ENCODE data around the gene GAB1. TPM values are rescaled to one million over a fixed set of nuclear protein-coding genes. Genes with fewer than 3 reads are reported as not detected.

GAB1 gene
- under 1 TPM; 0.32 to 0.48 TPM for total RNA-seq

GRCh38 chr4:143336781-143337599, at the start of gene GAB1:
Gene GAB1, plus strand, starts transcription at chr4:143336876. Its CDS starts 313 bp downstream, at chr4:143337189.
- Mint-ChIP-seq H3K9me3 (no peaks in the 10 kb centered on the region), H3K4me3 (peak within 1 kb of the TSS; percentile 80), H3K27ac (no peak within 1 kb of the TSS), H3K36me3 (ENCODE audit: low read depth) (peaks cover 5% of the 10 kb centered on the region), H3K4me1 (peaks cover 5% of the 10 kb centered on the region), H3K27me3 (peaks cover 41% of the 10 kb centered on the region)
- peak; percentile 60 for ATAC-seq (replicated peaks)

- H3K27ac Mint-ChIP-seq = no peak overlapping the region
- H3K36me3 Mint-ChIP-seq (ENCODE audit: low read depth) = no peaks in the 10 kb centered on the region
- H3K4me1 Mint-ChIP-seq = no peaks in the 10 kb centered on the region
- no peak for ATAC-seq (replicated peaks)
- no peaks in the 10 kb centered on the region for H3K9me3 Mint-ChIP-seq
- H3K27me3 Mint-ChIP-seq = peaks cover 4% of the 10 kb centered on the region
- no peak overlapping the region for H3K4me3 Mint-ChIP-seq
Measured at GRCh38 chr4:143287572-143287923, 49.1 kb upstream of the GAB1 start.

GRCh38 chr4:143288171-143288570, 48.5 kb upstream of the GAB1 start:
- H3K4me1 Mint-ChIP-seq = no peaks in the 10 kb centered on the region
- H3K27ac Mint-ChIP-seq = no peak overlapping the region
- H3K4me3 Mint-ChIP-seq = no peak overlapping the region
- H3K9me3 Mint-ChIP-seq = no peaks in the 10 kb centered on the region
- no peak for ATAC-seq (replicated peaks)
- peaks cover under 1% of the 10 kb centered on the region for H3K27me3 Mint-ChIP-seq
- H3K36me3 Mint-ChIP-seq (ENCODE audit: low read depth) = no peaks in the 10 kb centered on the region

- Mint-ChIP-seq H3K36me3 (ENCODE audit: low read depth) (no peaks in the 10 kb centered on the region), H3K27ac (no peak overlapping the region), H3K4me3 (no peak overlapping the region), H3K4me1 (no peaks in the 10 kb centered on the region), H3K9me3 (no peaks in the 10 kb centered on the region), H3K27me3 (no peaks in the 10 kb centered on the region)
- no peak for ATAC-seq (replicated peaks)
Measured at GRCh38 chr4:143289370-143289769, 47.3 kb upstream of the GAB1 start.

- Mint-ChIP-seq H3K4me3 (no peak overlapping the region), H3K27ac (no peak overlapping the region), H3K36me3 (ENCODE audit: low read depth) (no peaks in the 10 kb centered on the region), H3K4me1 (no peaks in the 10 kb centered on the region), H3K27me3 (no peaks in the 10 kb centered on the region), H3K9me3 (no peaks in the 10 kb centered on the region)
- no peak for ATAC-seq (replicated peaks)
Measured at GRCh38 chr4:143291314-143291713, 45.4 kb upstream of the GAB1 start.

GRCh38 chr4:143292858-143293257, 43.8 kb upstream of the GAB1 start:
- Mint-ChIP-seq H3K36me3 (ENCODE audit: low read depth) (no peaks in the 10 kb centered on the region), H3K27ac (no peak overlapping the region), H3K4me3 (no peak overlapping the region), H3K4me1 (no peaks in the 10 kb centered on the region), H3K9me3 (no peaks in the 10 kb centered on the region), H3K27me3 (peaks cover under 1% of the 10 kb centered on the region)
- no peak for ATAC-seq (replicated peaks)

- Mint-ChIP-seq H3K9me3 (no peaks in the 10 kb centered on the region), H3K27ac (no peak overlapping the region), H3K27me3 (peaks cover 6% of the 10 kb centered on the region), H3K36me3 (ENCODE audit: low read depth) (no peaks in the 10 kb centered on the region), H3K4me1 (no peaks in the 10 kb centered on the region), H3K4me3 (no peak overlapping the region)
- no peak for ATAC-seq (replicated peaks)
Measured at GRCh38 chr4:143294310-143294709, 42.4 kb upstream of the GAB1 start.

GRCh38 chr4:143294710-143295275, 41.9 kb upstream of the GAB1 start:
- no peaks in the 10 kb centered on the region for H3K9me3 Mint-ChIP-seq
- ATAC-seq (replicated peaks) = no peak
- H3K4me1 Mint-ChIP-seq = no peaks in the 10 kb centered on the region
- no peak overlapping the region for H3K27ac Mint-ChIP-seq
- peaks cover 10% of the 10 kb centered on the region for H3K27me3 Mint-ChIP-seq
- H3K36me3 Mint-ChIP-seq (ENCODE audit: low read depth) = no peaks in the 10 kb centered on the region
- no peak overlapping the region for H3K4me3 Mint-ChIP-seq

GRCh38 chr4:143296397-143297067, 40.1 kb upstream of the GAB1 start:
- Mint-ChIP-seq H3K9me3 (no peaks in the 10 kb centered on the region), H3K36me3 (ENCODE audit: low read depth) (no peaks in the 10 kb centered on the region), H3K27me3 (peaks cover 12% of the 10 kb centered on the region), H3K27ac (no peak overlapping the region), H3K4me1 (no peaks in the 10 kb centered on the region), H3K4me3 (no peak overlapping the region)
- ATAC-seq (replicated peaks) = no peak

GRCh38 chr4:143300860-143301259, 35.8 kb upstream of the GAB1 start:
- Mint-ChIP-seq H3K9me3 (no peaks in the 10 kb centered on the region), H3K27ac (no peak overlapping the region), H3K36me3 (ENCODE audit: low read depth) (no peaks in the 10 kb centered on the region)

GRCh38 chr4:143302536-143302935, 34.1 kb upstream of the GAB1 start:
- H3K36me3 Mint-ChIP-seq (ENCODE audit: low read depth) = no peaks in the 10 kb centered on the region

More at GRCh38 chr4:143300860-143301259, 35.8 kb upstream of the GAB1 start:
- Mint-ChIP-seq H3K27me3 (peaks cover 12% of the 10 kb centered on the region), H3K4me1 (no peaks in the 10 kb centered on the region), H3K4me3 (no peak overlapping the region)
- no peak for ATAC-seq (replicated peaks)

GRCh38 chr4:143306788-143307187, 29.9 kb upstream of the GAB1 start:
- H3K9me3 Mint-ChIP-seq = no peaks in the 10 kb centered on the region
- no peak overlapping the region for H3K27ac Mint-ChIP-seq
- no peaks in the 10 kb centered on the region for H3K4me1 Mint-ChIP-seq
- ATAC-seq (replicated peaks) = no peak
- H3K36me3 Mint-ChIP-seq (ENCODE audit: low read depth) = no peaks in the 10 kb centered on the region
- H3K4me3 Mint-ChIP-seq = no peak overlapping the region
- H3K27me3 Mint-ChIP-seq = no peaks in the 10 kb centered on the region

More at GRCh38 chr4:143302536-143302935, 34.1 kb upstream of the GAB1 start:
- peaks cover 12% of the 10 kb centered on the region for H3K27me3 Mint-ChIP-seq
- H3K4me1 Mint-ChIP-seq = no peaks in the 10 kb centered on the region
- H3K4me3 Mint-ChIP-seq = no peak overlapping the region
- ATAC-seq (replicated peaks) = no peak
- no peak overlapping the region for H3K27ac Mint-ChIP-seq
- H3K9me3 Mint-ChIP-seq = no peaks in the 10 kb centered on the region

- Mint-ChIP-seq H3K4me1 (no peaks in the 10 kb centered on the region), H3K4me3 (no peak overlapping the region)
Measured at GRCh38 chr4:143307531-143307930, 29.1 kb upstream of the GAB1 start.

GRCh38 chr4:143308377-143308776, 28.3 kb upstream of the GAB1 start:
- no peak for ATAC-seq (replicated peaks)
- no peak overlapping the region for H3K27ac Mint-ChIP-seq
- peaks cover 3% of the 10 kb centered on the region for H3K27me3 Mint-ChIP-seq
- no peaks in the 10 kb centered on the region for H3K36me3 Mint-ChIP-seq (ENCODE audit: low read depth)
- H3K4me1 Mint-ChIP-seq = no peaks in the 10 kb centered on the region
- H3K9me3 Mint-ChIP-seq = no peaks in the 10 kb centered on the region
- H3K4me3 Mint-ChIP-seq = no peak overlapping the region

More at GRCh38 chr4:143307531-143307930, 29.1 kb upstream of the GAB1 start:
- ATAC-seq (replicated peaks) = no peak
- Mint-ChIP-seq H3K27ac (no peak overlapping the region), H3K36me3 (ENCODE audit: low read depth) (no peaks in the 10 kb centered on the region), H3K27me3 (peaks cover 3% of the 10 kb centered on the region), H3K9me3 (no peaks in the 10 kb centered on the region)

- Mint-ChIP-seq H3K36me3 (ENCODE audit: low read depth) (no peaks in the 10 kb centered on the region), H3K27ac (no peak overlapping the region), H3K9me3 (no peaks in the 10 kb centered on the region), H3K27me3 (peaks cover 8% of the 10 kb centered on the region), H3K4me3 (no peak overlapping the region), H3K4me1 (no peaks in the 10 kb centered on the region)
- no peak for ATAC-seq (replicated peaks)
Measured at GRCh38 chr4:143311924-143312323, 24.8 kb upstream of the GAB1 start.

All from activated T-helper 17 cell treated with anti-CD3 and anti-CD28 coated beads, Interleukin-2, amount 50 U/mL, for 72 hours (primary cell).